Measurements from ENCODE around the gene IFT27.
"Not testable (repeated sequence)": the region's sequence is repeated elsewhere in the genome, so short reads cannot be mapped to it uniquely, and the experiment has no call there.

IFT27 gene

DNA sequence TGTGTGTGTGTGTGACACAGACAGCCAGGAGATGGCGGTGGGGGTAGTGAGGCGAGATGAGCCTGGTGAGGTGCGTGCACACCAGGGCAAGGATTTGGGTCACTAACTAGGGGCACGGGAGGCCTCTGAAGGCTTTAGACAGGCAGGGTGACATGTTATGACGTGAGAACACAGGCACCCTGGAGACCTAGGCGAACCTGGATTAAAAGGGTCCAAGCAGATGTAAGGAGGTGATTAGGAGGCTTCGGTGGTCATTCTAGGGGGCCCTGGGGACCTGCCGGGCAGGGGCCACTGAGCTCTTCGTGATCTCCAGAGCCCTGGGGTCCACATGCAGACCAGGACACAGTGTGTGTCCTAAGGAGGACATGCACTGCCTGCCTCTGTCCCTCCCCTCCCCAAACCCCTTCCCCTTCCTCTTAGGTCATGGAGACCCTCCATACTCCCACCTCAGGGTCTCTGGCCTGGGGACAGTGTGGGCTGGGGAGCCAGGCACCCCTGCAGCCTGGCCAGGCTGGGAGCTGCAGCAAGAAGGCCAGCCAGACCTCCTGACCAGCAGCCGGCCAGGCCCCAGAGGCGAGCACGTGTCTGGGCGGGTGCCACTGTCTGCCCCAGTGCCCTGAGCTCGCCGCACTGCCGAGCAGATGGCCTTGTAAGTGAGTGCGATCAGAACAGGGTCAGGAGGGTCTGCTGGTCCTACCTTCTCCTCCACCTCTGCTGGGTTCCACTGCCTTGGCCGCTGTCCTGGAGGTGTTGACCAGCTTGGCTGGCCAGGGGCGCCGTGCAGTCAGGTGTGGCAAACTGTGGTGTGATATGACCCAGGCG lies 32.1 kb downstream of the IFT27 start:
- no peak for DNase-seq (ENCODE audit: low read depth)

DNA sequence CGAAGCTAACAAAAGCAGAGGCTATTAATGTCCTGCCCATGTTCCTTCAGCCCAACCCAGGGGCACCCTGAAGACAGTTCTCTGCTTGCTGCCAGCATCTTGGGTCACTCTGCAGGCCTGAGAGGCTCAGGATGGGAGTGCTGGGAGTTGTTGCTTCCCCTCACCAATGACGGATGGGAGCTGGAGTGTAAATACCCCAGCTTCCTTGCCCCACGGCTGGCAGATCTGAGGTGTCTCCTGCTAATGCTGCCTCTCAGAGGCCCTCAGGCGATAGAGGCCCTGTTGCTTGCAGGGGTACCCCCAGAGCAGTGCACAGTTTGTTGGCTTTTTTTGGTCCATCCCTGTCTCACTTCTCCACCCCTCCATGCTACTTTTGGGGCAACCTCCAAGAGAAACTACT lies 32.9 kb downstream of the IFT27 start:
- no peak for DNase-seq (ENCODE audit: low read depth)

DNA sequence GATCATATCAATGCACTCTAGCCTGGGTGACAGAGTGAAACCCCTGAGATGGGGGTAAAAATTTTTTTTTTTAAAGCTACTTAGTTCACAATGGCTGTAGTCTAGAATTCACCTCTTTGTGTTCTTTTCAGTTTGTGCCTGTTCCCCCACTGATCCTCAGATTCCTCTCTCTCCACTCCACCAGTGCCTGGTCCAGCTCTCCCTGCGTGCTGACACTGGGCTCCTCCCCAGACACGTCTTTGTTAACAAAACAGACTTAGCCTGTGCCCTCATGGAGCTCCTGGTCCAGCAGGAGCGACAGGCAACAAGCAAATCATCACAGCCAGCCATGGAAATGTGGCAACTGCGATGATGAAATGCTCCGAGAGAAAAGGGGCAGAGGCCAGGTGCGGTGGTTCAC lies 34.0 kb downstream of the IFT27 start:
- no peak for DNase-seq (ENCODE audit: low read depth)

DNA sequence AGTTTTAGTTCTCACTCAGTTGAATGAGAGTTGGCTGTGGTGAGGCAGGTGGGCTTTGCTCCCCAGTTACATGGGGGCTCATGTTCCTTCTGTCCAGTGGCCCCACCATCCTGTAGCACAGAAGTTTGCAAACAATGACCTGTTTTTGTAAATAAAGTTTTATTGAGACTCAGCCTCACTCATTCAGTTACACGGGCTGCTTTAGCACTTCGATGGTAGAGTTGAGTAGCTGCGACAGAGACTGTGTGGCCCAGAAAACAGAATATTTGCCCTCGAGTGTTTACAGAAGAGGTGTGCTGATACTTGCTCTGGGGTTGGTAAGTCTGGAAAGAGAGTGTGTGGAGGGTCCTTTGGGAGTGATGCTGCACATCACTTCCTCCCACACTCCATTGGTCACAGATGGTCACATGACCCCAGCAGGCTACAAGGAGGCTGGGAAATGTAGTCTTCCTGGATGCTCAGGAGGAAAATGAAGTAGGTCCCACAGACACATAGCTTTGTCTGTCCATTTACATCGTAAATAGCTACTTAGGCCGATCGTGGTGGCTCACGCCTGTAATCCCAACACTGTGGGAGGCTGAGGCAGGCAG lies 34.6 kb downstream of the IFT27 start:
- no peak for DNase-seq (ENCODE audit: low read depth)

DNA sequence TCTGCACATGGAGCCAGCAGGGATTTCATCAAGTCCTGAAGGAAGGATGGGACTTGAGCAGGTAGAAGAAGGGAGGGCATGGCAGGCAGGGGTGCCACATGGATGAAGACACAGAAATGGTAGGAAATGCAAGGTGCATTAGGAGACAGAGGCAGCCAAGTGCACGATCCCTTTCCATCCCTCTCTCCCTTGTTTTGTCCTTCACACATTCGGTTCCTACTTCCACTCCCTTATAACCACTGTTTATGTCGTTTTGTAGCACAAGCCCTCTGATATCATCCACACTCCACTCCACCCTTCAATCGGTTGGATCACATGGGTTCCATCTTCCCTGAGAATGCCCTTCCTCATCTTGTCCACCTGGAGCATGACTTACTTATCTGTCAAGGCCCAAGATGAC lies 35.2 kb downstream of the IFT27 start:
- DNase-seq (ENCODE audit: low read depth) = no peak

DNA sequence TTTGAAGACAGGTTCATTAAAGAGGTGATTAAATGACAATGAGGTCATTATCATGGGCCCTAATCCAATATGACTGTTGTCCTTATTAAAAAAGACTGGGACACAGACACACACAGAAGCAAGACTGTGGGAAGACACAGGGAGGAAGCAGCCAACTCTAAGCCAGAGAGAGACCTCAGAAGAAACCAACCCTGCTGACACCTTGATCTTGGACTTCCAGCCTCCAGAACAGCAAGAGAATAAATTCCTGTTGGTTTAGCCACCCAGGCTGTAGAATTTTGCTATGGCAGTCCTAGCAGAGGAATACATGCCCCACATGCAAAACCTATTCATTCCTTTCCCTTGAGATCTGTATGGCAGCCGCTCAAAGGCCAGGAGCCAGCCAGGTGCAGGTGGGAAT lies 36.7 kb downstream of the IFT27 start:
- no peak for DNase-seq (ENCODE audit: low read depth)

DNA sequence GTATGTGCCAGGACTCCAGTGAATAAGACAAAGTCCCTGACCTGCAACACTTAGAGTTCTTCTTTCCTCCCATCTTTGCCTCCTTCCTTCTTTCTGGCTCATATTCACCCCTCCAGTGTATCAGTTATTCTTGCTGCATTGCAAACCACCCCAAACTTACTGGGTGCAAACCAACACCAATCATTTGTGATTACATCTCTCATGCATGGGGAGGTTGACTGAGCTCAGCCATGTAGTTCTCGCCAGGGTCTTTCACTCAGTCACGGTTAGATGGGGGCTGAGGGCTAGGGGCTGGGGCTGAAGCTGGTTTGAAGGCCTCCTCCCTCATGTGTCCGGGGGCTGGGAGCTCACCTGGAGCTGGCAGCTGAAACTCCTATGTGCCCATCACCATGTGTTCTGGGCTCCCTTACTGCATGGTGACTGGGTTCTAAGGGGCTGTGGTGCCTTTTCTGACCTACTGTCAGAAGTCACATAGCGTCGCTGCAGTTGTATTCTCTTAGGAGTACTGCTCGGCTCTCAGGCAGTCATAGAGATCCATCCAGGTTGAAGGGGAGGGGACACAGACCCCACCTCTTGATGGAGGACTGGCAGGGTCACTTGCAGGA lies 37.4 kb downstream of the IFT27 start:
- no peak for DNase-seq (ENCODE audit: low read depth)

DNA sequence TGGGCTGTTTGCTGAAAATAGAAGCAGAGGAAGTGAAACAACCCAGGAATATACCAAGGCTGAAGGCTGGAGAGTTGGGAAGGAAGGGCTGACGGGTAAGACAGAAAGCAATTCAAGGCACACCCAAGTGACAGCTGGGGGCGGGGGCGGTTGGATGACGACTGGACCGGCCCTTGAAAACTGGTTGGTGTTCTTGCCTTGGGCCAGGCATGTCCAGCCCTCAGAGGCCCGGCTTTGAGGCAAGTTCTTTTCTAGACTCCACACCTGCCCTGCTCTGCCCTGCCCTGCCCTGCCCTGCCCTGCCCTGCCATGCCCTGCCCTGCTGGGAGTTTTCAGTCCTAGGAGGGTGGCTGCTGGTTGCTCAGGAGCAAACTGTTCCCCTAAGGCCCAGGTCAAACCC lies 38.1 kb downstream of the IFT27 start:
- DNase-seq (ENCODE audit: low read depth) = no peak

DNA sequence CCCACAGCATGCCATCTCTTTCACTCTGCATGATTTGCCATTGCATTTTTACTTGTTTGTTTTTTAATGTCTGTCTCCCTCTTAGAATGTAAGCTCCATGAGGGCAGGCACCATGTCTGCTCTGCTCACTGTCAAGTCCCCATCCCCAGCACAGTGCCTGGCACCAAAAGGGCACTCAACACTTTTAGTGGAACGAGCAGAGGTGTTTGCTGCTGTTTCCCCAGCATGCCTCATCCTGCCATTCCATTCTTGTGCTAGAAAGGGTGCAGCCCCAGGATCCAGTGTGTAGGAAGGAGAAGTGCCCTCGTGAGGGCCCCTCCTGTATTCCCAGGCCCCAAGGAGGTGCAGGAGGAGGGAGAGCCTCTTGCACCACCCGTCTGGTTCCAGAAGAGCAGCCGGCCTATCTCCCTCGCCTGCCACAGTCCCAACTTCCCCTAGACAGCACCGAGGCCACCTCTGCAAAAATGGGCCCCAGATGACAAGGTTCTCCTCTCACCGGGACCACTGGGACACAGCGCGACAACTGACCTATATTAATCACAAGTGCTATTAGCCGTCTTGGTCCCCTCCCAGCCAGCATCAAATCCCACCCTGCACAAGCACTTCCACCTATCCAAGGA lies 39.1 kb downstream of the IFT27 start:
- DNase-seq (ENCODE audit: low read depth) = no peak

DNA sequence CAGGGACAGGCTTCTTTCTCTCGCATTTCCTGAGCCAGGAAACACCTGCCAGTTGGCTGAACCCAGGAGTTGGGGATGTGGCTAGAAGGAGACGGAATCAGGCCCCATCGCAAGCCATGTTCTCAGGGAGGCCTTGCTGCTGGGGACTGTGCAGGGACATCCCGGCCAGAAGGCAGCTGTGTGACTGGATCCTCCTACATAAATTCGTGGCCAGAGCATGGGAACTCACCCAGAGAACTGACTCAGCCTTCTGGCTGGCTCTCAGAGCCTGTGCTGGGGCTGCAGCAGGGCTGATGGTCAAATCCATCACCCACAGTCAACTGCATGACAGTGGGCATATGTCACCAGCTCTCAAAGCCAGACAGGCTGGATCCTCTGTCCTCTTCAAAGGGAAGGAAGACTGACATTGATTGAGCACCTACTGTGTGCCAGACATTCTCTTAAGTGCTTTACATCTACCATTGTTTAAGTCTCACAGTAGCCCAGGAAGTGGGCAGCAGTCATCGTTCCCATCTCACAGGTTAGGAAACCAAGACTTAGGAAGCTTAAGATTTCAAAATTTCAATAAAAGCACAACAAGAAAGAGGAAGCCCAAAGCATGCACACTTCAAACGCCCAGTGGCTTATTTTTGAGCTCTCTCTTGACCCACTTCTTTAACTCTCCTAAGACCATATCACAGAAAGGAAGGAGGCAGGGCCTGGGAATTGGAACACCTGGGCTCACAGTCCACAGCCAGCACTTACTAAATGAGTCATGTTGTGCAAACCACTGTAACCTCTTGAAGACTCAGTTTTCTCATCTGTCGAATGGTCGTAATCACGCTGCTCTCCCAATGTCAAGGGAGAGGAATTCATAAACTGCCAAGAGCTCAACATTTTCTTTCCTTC lies 41.5 kb downstream of the IFT27 start:
- peak; percentile 25 for DNase-seq (ENCODE audit: low read depth)

DNA sequence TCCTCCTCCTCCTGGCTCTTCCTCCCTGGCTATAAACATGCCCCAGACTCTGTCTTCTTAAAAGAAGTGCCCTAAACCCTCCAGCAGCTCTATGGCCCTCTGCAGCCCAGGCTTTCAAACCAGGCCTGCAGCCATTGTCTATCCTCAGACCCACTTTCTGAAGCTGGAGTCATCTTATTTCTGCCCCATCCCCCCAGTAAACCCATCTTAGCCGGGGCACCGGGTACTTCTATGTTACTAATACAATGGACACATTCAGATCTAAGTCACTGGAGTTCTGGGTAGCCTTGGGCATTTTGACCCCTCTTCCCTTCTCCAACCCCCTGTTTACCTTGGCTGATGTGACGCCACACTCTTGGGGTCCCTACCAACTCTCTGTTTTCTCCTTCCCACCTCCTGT lies 42.6 kb downstream of the IFT27 start:
- no peak for DNase-seq (ENCODE audit: low read depth)

DNA sequence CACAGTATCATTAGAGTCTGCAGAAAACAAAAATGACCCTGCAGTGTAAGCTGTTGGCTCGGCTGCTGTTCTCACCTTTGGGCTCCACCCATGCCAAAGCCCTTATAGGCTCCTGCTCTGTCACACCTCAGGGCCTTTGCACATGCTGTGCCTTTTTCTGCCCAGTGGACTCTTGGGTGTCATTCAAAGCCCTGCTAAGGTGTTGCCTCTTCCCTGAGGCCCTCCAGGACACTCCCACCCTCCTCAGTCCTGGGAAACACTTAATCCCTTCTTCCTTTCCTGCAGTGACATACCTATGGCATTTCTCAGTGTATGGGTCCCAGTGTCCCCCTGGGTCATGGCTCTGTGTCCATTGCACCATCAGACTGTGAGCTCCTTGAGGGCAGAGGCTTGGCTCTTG lies 43.3 kb downstream of the IFT27 start:
- DNase-seq (ENCODE audit: low read depth) = no peak

DNA sequence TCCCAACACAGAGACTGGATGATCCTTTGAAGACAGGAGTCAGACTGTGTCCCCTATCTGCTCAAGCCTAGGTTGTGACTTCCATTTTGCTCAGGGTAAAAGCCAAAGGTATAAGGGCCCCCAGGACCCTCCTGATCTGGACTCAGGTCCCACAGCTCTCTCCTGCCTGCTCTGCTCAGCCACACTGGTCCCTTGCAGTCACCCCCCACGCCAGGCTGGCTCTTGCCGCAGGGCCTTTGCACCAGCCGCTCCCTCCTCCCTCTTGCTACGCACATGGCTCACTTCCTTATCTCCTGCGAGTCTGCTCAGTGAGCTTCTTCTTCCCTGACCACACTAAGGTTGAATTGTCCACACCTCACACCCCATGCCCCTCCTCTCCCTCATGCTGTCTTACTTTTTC lies 44.0 kb downstream of the IFT27 start:
- no peak for DNase-seq (ENCODE audit: low read depth)

DNA sequence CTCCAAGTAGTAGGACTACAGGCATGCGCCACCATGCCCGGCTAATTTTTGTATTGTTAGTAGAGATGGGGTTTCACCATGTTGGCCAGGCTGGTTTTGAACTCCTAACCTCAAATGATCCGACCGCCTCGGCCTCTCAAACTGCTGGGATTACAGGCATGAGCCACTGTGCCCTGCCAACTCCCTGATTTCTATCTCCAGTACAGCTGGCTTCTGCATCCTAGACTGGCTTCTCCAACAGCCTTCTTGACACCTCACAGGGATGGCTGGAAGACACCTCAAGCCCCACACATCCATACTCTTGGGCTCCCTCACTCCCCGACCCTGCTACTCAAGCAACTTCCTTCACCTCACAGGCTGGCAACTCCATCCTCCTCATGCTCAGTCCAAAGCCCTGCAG lies 44.6 kb downstream of the IFT27 start:
- DNase-seq (ENCODE audit: low read depth) = not testable (repeated sequence)

DNA sequence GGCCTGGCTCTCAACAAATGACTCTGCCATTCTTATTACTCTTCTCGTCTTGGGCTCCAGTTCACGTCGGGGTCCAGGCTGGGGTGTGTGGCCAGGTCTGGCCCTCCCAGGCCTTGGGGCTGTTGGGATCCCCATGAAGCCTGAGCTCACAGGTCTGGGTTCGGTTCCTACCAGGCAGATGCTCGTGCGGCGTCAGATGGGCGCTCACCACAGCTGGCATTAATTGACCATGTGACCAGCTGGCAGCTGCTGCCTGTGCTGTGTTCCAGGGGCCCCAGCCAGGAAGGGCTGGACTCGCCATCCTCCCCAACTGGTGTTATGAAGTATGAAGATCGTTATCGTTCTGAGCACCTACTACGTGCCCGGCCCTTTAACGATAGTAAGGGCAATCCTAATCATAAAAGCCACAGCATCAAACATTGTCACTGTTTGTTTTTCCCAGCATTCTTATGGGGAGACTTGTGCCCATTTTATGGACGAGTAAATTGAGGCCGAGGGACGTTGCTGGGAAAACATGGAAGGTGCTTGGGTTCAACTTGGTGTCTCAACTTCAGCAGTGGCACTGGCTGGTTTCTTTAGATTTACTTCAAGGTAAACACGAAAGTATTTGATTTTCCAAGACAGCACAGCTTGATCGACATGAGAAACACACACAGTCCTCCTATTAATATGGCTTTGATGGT lies 45.6 kb downstream of the IFT27 start:
- no peak for DNase-seq (ENCODE audit: low read depth)

DNA sequence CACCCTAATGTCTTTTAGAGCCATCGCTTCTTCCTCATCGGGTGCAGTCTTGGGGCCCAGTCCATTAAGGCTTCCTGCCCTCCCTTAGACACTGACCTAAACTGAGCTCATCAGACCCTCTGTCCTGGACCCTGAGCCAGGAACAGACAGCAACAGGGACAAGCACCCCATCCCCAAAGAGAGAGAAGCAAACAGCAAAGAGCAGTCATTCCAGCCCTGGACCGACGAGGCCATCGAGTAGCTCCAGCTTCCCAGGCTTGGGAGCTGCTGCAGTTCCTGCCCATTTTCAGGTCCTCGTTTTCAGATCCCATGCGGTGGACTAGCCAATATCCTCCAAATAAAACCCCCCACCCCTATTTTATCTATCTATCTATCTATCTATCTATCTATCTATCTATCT lies 46.6 kb downstream of the IFT27 start:
- DNase-seq (ENCODE audit: low read depth) = no peak

DNA sequence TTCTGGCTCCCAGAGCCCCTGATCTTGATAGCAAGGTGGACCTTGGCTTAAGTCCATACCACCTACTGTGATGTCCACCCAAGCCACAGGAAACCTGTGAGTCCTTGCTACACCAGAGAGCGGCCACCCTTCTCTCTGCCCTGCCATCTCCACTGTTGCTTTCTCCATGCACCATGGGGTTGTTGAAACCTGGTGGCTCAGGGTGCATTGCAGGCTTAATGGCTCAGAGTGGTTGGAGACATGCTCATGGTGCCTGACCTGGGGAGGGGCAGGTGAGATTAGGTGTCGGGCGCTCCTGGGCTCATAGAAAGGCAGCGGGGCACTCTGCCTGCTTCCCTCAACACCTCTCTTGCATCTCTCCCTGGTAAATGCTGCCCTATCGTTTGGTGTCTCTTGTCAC lies 47.4 kb downstream of the IFT27 start:
- no peak for DNase-seq (ENCODE audit: low read depth)

DNA sequence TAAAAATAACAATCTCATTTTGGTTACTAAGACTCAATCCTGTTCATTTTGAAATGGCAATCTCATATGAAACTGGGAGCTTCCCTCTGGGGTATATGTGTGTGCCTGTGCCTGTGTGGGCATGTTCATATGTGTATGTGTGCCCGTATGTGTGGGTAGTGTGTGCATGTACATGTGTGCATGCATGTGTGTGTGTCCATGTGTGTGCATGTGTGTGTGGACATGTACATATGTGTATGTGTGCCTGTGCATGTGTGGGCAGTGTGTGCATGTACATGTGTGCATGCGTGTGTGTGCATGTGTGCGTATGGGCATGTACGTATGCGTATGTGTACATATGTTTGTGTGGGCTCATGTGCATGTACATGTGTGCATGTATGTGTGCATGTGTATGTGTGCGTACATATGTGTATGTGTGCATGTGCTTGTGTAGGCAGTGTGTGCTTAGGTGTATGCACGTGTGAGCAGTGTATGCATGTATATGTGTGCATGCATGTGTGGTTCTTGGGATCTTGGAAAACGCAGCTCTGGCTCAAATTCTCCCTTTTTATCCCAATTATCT lies 47.9 kb downstream of the IFT27 start:
- DNase-seq (ENCODE audit: low read depth) = no peak

DNA sequence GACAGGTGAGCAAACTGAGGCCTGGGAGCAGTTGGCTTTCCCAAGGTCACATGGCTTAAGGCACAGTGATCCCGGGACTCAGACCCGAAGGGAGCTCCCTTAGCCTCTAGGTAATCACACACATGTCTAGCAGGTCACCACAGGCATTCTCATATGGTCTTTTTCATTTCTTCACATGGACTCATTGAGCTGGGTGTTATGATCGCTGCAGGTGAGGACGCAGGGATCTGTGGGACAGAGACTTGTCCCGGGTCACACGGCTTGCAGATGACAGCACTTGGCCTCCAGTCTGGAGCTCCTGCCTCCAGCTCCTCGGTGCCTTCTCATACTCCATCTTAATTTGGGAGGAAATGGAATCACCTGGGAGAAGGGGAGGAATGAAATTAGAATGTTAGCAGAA lies 48.8 kb downstream of the IFT27 start:
- DNase-seq (ENCODE audit: low read depth) = no peak

DNA sequence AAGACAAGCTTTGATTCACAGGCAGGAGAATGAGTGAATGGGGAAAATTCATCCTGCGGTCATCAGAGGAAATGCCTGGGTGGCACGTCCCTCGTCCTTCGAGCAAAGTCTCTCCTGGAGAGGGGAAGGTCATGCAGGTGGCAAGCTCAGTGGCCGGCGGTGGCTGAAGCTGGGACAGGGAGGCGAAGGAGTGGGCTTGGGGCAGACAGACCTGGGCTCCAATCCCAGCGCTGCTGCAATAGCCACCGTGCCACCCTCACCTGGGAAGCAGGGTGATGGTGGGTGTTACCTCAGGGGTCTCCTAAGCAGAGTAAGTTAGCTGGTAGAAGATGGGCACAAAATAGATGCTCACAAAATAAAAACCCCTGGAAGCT lies 49.9 kb downstream of the IFT27 start:
- no peak for DNase-seq (ENCODE audit: low read depth)

DNA sequence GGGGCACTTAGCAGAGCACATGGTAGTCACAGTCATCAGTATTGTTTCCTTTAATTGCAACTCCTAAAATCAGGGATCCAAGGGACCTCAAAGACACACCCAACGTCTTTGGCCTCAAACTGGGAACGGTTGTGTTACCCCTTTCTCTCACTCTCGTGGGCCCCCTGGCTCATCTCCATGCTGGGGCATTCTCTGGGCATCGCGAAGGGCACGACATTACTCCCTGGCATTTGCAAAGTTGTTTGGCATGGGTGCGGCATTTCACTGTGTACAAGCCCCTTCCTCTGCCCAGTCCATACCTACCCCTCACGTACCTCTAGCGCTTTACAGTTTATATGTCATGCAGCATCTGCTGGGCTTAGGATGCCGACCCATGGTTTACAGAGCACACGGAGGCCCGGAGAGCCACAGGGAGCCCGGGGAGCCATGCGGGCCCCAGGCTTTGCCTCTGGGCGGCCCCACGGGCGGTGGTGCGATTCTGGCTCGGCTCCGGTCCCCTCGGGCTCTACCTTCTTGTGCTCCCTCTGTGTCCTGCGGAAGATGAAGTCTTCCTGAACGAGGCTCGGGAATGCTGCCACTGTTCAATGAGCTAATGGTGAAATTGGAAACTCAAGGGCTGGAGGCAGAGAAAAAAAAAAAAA lies 50.4 kb downstream of the IFT27 start:
- no peak for DNase-seq (ENCODE audit: low read depth)

All from amniotic epithelial cell (primary cell).